HepG2 (cell line): ENCODE data around the gene USP34. TPM values are rescaled to one million over a fixed set of nuclear protein-coding genes. Genes with fewer than 3 reads are reported as not detected.
A peak's percentile ranks its signal among the peaks of the same experiment; 100 is the strongest.

Source experiments
- ATF1 ChIP-seq: IDR thresholded peaks from 2 replicates; pipeline ENCODE4 v1.6.1; 2016; ENCODE audit warnings: mild to moderate bottlenecking, control low read depth
- HDAC1 ChIP-seq: sonication (generic); formaldehyde crosslinking; IDR thresholded peaks from 2 replicates; pipeline ENCODE4 v1.5.1; 2020; ENCODE audit warnings: mild to moderate bottlenecking, missing genetic modification reagents
- HOXA5 ChIP-seq: sonication (generic); formaldehyde crosslinking; IDR thresholded peaks from 2 replicates; pipeline ENCODE4 v1.4.0; 2020; ENCODE audit warnings: missing genetic modification reagents
- ZFP36 ChIP-seq: fragments of 150-350 bp; IDR thresholded peaks from 2 replicates; pipeline ENCODE4 v1.6.1; 2018; ENCODE audit warnings: borderline replicate concordance, low read length, low read depth; ENCODE audit not compliant: partially characterized antibody
- ZNF101 ChIP-seq: sonication (generic); formaldehyde crosslinking; IDR thresholded peaks from 2 replicates; pipeline ENCODE4 v1.4.0; 2020; ENCODE audit warnings: mild to moderate bottlenecking, low read depth, missing genetic modification reagents, borderline replicate concordance
- polyA plus RNA-seq, 8 experiments: library from polyadenylated mRNA; depleted of rRNA in 3 of 8; stranded (reverse) in 7 of 8; unstranded in 1 of 8; fragments of >200 nt; fragmentation: Illumina TruSeq in 4 of 8; extraction: Trizol in 4 of 8; gene quantifications; 2 replicates each; pipeline versions ENCODE4 v1.2.1 to v1.2.3, GENCODE V29; 2011 to 2016; ENCODE audit warnings: low read depth in 4 of 8, missing spikeins in 1 of 8, mixed read lengths in 1 of 8; ENCODE audit not compliant: insufficient read depth in 1 of 8
- total RNA-seq, 5 experiments: library from RNA; depleted of rRNA; stranded (reverse); fragments of >200 nt; fragmentation: Illumina TruSeq; extraction: Trizol; gene quantifications; 2 replicates each; pipeline ENCODE4 v1.2.3, GENCODE V29; 2016; ENCODE audit warnings: low read depth in 1 of 5
- TF ChIP-seq, protein P1 (sequence below): sonication (generic); formaldehyde crosslinking; IDR thresholded peaks from 2 replicates; pipeline ENCODE4 v1.4.0; 2020; ENCODE audit warnings: missing genetic modification reagents
- TF ChIP-seq, protein P2 (sequence below): sonication (generic); formaldehyde crosslinking; IDR thresholded peaks from 2 replicates; pipeline ENCODE4 v1.9.0; 2021; ENCODE audit warnings: missing genetic modification reagents, mild to moderate bottlenecking, borderline replicate concordance
- TF ChIP-seq, protein P3 (sequence below): sonication (generic); formaldehyde crosslinking; IDR thresholded peaks from 2 replicates; pipeline ENCODE4 v1.4.0; 2020; ENCODE audit warnings: missing genetic modification reagents, borderline replicate concordance
- TF ChIP-seq, protein P4 (sequence below): sonication (generic); formaldehyde crosslinking; IDR thresholded peaks from 2 replicates; pipeline ENCODE4 v1.5.0; 2020; ENCODE audit warnings: mild to moderate bottlenecking, missing genetic modification reagents, moderate library complexity
- TF ChIP-seq, protein P5 (sequence below): sonication (generic); formaldehyde crosslinking; IDR thresholded peaks from 2 replicates; pipeline ENCODE4 v1.4.0; 2020; ENCODE audit warnings: mild to moderate bottlenecking, missing genetic modification reagents

The USP34 gene
- total and polyA plus RNA-seq, 2 of the 13 experiments (the other 11 are each of a cell fraction or from before 2014, with no cell fraction given) = 99.2 to 100 TPM

DNA sequence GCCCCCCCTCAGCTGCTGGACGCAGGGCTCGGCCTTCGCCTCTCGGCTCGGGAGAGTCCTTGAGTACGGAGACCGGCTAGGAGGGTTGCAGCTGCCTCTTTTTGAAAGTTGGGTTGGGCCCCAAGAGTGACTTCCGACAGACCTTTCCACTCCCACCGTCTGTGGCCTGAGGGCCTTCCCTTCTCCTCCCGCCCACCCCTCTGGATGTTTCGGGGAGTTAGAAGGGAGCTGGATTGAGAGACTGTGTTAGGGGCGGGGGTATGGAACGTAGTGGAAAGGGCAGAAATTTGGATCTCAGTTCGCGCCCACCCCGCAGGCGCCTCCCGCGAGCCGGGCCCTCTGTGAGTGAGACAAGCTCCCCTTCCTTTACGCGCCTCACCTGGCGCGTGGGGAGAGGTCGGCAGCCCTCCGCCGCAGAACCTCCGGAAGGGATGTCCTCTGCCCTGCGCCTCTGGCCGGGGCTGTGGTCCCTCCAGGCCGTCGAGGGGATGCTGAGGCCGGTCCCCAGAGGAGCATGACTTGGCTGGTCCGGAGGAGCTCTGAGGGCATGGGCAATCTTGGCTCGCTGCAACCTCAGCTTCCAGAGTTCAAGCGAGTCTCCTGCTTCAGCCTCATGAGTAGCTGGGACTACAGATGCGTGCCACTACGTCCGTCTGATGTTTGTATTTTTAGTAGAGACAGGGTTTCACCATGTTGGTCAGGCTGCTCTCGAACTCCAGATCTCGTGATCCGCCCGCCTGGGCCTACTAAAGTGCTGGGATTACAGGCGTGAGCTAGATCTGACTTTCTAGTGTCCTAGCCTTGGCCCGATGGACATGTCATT lies 292.9 kb downstream of the USP34 start (continued):
- TF ChIP-seq HDAC1 (CRISPR knock-in tag) (peak; percentile 1; the same call in 1 of the 2 replicates), ZNF101 (no peak), ZFP36 (no peak), ATF1 (no peak), HOXA5 (CRISPR knock-in tag) (no peak)
- TF ChIP-seq, protein P1, sequence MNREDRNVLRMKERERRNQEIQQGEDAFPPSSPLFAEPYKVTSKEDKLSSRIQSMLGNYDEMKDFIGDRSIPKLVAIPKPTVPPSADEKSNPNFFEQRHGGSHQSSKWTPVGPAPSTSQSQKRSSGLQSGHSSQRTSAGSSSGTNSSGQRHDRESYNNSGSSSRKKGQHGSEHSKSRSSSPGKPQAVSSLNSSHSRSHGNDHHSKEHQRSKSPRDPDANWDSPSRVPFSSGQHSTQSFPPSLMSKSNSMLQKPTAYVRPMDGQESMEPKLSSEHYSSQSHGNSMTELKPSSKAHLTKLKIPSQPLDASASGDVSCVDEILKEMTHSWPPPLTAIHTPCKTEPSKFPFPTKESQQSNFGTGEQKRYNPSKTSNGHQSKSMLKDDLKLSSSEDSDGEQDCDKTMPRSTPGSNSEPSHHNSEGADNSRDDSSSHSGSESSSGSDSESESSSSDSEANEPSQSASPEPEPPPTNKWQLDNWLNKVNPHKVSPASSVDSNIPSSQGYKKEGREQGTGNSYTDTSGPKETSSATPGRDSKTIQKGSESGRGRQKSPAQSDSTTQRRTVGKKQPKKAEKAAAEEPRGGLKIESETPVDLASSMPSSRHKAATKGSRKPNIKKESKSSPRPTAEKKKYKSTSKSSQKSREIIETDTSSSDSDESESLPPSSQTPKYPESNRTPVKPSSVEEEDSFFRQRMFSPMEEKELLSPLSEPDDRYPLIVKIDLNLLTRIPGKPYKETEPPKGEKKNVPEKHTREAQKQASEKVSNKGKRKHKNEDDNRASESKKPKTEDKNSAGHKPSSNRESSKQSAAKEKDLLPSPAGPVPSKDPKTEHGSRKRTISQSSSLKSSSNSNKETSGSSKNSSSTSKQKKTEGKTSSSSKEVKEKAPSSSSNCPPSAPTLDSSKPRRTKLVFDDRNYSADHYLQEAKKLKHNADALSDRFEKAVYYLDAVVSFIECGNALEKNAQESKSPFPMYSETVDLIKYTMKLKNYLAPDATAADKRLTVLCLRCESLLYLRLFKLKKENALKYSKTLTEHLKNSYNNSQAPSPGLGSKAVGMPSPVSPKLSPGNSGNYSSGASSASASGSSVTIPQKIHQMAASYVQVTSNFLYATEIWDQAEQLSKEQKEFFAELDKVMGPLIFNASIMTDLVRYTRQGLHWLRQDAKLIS (CRISPR knock-in tag) = 0 out of 2 replicates have a peak, but pooled peaks have one; percentile 24
- TF ChIP-seq, protein P2, sequence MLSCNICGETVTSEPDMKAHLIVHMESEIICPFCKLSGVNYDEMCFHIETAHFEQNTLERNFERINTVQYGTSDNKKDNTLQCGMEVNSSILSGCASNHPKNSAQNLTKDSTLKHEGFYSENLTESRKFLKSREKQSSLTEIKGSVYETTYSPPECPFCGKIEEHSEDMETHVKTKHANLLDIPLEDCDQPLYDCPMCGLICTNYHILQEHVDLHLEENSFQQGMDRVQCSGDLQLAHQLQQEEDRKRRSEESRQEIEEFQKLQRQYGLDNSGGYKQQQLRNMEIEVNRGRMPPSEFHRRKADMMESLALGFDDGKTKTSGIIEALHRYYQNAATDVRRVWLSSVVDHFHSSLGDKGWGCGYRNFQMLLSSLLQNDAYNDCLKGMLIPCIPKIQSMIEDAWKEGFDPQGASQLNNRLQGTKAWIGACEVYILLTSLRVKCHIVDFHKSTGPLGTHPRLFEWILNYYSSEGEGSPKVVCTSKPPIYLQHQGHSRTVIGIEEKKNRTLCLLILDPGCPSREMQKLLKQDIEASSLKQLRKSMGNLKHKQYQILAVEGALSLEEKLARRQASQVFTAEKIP (CRISPR knock-in tag) = no peak
- TF ChIP-seq, protein P3, sequence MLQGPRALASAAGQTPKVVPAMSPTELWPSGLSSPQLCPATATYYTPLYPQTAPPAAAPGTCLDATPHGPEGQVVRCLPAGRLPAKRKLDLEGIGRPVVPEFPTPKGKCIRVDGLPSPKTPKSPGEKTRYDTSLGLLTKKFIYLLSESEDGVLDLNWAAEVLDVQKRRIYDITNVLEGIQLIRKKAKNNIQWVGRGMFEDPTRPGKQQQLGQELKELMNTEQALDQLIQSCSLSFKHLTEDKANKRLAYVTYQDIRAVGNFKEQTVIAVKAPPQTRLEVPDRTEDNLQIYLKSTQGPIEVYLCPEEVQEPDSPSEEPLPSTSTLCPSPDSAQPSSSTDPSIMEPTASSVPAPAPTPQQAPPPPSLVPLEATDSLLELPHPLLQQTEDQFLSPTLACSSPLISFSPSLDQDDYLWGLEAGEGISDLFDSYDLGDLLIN = no peak; the same call in 1 of the 2 replicates
- TF ChIP-seq, protein P4, sequence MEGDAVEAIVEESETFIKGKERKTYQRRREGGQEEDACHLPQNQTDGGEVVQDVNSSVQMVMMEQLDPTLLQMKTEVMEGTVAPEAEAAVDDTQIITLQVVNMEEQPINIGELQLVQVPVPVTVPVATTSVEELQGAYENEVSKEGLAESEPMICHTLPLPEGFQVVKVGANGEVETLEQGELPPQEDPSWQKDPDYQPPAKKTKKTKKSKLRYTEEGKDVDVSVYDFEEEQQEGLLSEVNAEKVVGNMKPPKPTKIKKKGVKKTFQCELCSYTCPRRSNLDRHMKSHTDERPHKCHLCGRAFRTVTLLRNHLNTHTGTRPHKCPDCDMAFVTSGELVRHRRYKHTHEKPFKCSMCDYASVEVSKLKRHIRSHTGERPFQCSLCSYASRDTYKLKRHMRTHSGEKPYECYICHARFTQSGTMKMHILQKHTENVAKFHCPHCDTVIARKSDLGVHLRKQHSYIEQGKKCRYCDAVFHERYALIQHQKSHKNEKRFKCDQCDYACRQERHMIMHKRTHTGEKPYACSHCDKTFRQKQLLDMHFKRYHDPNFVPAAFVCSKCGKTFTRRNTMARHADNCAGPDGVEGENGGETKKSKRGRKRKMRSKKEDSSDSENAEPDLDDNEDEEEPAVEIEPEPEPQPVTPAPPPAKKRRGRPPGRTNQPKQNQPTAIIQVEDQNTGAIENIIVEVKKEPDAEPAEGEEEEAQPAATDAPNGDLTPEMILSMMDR (CRISPR knock-in tag) = no peak
- TF ChIP-seq, protein P5, sequence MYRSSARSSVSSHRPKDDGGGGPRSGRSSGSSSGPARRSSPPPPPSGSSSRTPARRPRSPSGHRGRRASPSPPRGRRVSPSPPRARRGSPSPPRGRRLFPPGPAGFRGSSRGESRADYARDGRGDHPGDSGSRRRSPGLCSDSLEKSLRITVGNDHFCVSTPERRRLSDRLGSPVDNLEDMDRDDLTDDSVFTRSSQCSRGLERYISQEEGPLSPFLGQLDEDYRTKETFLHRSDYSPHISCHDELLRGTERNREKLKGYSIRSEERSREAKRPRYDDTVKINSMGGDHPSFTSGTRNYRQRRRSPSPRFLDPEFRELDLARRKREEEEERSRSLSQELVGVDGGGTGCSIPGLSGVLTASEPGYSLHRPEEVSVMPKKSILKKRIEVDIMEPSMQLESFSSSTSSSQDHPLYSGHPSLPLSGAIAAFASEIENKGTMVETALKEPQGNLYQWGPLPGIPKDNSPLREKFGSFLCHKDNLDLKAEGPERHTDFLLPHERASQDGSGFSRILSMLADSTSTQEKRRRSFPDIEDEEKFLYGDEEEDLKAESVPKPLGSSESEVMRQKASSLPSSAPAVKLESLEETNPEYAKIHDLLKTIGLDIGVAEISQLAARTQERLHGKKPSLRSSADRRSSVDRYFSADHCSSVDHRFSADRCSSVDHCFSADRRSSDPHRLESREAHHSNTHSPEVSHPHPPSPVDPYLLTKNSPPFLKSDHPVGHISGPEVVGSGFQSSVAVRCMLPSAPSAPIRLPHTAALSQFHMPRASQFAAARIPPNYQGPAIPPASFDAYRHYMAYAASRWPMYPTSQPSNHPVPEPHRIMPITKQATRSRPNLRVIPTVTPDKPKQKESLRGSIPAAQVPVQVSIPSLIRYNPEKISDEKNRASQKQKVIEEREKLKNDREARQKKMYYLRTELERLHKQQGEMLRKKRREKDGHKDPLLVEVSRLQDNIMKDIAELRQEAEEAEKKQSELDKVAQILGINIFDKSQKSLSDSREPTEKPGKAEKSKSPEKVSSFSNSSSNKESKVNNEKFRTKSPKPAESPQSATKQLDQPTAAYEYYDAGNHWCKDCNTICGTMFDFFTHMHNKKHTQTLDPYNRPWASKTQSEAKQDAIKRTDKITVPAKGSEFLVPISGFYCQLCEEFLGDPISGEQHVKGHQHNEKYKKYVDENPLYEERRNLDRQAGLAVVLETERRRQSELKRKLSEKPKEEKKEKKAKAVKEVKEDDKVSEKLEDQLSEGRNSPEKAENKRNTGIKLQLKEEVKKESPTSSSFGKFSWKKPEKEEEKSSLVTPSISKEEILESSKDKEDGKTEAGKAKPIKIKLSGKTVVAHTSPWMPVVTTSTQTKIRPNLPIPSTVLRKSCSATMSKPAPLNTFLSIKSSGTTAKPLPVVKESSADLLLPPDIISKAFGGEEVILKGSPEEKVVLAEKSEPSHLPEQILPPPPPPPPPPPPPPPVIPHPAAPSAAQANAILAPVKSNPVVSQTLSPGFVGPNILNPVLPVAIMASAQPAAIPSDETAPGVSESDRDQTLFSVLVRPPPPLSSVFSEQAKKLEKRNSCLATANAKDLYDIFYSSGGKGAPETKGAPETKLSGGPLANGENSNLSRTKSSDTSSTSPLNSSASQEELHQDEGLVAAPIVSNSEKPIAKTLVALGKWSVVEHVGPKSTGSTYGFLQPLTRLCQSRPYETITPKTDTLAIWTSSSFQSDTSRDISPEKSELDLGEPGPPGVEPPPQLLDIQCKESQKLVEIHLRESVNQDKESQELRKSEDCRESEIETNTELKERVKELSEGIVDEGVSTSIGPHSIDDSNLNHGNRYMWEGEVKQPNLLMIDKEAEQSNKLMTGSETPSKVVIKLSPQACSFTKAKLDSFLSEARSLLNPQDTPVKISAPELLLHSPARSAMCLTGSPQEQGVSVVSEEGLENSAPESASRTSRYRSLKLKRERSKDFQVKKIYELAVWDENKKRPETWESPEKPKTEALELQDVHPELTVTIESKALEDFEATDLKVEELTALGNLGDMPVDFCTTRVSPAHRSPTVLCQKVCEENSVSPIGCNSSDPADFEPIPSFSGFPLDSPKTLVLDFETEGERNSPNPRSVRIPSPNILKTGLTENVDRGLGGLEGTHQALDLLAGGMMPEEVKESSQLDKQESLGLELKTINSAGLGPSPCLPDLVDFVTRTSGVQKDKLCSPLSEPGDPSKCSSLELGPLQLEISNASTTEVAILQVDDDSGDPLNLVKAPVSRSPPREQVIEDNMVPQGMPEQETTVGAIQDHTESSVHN (CRISPR knock-in tag) = peak; percentile 19; the same call in 1 of the 2 replicates
